GM19193 (cell line): Measurements from ENCODE around the gene CA5A.

Experiments
- POLR2A ChIP-seq: IDR thresholded peaks from 4 replicates; pipeline ENCODE4 v1.6.1; 2011; ENCODE audit not compliant: insufficient read depth, insufficient read length; ENCODE audit errors: extremely low read depth

Gene CA5A

DNA sequence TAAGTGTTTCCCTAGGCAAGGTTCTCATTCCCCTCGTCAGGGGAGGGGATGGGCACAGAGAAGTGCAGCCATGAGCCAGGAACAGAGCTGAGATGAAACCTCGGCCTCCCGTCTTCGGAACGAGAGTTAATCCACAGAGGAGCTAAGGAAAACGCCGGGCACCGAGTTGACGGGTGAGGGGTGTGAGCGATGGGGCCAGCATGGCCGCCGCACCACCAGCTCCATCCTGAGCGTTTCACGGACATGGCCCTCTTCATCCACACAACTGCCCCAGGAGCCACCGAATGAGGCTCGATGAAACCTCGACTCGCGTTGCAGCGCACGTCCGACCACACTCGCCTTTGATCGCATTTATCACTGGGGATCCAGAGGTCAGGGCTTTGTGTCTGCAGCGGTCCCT lies 21.5 kb downstream of the CA5A start:
- no peak for TF ChIP-seq POLR2A

DNA sequence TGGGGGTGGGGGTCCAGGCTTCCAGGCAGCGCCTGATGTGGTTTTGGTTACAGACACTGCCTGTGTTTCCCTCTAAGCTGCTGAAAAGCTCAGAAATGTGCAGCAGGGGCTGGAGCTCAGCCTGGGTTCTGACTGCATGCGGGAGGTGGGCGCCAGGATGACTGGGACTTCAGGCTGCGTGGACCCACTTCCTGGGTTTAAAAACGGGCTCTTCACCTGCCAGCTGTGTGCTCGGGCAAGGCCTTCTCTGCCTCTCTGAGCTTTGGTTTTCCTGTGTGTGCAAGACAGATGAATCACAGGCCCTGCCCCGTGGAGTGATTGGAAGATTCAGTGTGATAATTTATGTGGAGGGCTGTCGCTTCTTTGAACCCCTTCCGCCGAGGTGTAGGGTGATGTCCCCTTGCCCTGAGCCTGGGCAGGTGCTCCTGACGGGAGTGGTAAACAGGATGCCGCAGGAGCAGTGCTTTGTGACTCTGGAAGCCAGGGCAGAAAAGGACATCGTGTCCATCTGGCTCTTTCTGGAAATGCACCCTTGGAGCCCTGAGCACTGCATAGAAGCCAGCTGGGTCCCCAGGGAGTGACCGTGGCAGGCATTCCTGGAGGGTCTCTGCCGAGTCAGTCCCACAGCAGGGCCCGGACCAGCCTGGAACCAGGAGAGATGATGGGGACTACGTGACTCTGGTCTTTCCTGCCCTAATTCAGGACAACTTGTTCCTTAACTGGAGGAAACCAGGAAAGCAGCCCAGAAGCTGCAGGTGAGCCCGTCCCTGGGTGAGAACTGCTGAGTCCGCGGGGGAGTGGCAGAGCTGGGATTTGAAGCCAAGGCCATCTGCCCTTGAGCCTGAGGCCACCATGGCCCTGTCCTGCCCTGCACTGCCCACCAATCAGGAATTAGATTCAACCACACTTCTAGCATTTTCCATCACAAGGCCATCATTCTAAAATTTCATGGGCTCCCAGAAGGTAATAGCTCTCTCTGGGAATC lies 38.5 kb downstream of the CA5A start:
- no peak for TF ChIP-seq POLR2A

DNA sequence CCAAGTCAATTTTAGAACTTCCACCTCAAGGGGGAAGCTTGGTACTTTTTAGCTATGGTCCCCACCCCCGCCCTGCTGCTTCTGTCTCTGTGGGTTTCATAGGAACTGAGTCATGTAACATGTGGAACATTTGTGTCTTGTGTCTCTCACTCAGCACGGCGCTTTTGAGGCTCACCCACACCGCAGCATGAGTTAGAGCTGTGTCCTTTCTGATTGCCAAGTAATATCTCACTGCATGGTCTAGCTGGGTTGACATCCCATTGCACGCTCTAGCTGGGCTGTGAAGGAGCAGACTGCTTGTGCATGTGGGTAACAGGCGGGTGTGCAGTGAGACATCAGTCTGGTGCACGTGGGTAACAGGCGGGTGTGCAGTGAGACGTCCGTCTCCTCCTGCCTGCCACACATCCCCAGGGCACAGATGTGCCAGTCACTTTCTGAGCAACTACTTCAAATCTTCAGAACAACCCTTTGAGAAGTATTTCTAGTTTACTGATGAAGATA lies 40.6 kb downstream of the CA5A start:
- TF ChIP-seq POLR2A = no peak

DNA sequence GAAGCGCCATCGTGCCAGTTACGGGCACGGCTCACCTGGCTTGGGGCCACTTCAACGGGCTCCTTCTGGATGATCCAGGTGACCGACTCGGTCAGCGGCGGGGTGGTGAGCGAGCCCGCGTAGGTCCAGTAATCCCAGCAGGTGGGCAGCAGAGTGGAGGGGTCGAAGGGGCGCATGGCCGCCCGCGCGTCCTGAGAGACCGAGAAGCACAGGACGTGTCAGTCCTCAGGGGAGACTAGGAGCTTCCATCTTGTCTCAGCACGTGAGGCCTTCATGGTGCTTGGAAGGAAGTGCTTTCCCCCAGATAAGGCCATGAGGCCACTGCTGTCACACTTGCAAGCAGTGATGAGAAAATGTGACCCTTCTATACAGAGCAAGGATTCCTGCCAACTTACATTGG lies 44.6 kb downstream of the CA5A start:
- no peak for TF ChIP-seq POLR2A

DNA sequence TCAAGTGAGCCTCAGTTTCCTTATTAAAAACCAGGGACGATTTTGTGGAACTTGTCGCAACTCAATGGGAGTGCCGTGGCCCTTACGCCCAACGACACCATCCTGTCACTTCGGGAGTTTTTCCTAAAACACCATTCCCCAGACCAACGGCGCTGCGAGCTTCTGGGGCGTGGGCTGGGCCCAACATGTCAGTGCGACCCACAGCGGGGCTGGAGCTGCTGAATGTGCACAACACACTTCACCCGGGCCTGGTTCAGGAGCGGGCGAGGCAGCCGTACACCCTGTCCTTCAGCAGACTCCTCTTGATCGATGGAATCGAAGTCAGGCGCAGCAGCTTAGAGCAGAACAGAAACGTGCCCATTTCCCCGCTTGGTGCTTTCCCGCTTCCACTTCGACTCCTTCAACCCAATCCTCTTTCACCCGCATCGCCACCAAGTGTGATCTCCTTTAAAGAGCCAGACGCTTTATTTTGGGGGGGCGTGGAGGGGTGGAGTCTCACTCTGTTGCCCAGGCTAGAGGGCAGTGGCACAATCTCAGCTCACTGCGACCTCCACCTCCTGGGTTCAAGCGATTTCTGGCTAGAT lies 53.8 kb downstream of the CA5A start:
- TF ChIP-seq POLR2A = no peak

DNA sequence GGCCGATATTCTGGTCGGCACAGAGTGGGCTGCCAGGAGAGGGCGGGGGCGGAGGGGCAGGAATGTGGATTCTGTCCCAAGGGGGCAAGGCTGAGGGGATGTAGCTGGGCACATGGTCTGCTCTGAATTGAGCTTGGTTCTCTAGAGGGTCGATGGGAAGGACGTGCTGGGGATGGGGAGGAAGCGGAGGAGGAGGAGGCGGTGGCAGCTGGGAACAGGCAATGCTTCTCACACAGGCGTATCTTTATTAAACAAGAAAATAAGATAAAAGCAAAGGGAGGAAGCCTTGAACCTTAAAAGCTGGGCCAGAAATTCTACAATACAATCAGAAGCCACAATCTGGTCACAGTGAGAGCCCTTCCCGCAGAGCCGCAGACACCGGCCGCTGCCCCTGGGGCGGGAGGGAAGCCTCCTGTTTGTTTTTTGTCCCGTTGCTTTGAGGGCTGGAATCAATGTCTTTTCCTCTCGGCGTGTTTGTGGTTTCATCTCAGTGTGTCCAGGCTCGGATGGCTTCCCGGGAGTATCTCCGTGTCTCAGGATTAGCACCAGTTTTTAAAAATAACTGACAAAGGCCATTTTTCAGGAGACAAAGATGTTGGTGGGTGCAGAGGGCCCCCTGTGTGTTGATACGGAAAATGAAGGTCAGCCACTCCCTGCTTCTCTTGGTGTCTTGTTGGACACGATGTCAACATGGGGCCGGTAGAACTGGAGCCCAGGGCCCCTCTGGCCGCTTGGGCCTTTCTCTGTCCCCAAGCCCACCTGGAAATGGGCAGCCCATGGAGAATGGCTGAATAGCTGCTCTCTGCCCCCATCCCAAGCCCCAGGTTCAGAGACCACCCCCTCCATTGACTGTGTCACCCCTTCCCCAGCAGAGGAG lies 54.8 kb downstream of the CA5A start:
- no peak for TF ChIP-seq POLR2A

DNA sequence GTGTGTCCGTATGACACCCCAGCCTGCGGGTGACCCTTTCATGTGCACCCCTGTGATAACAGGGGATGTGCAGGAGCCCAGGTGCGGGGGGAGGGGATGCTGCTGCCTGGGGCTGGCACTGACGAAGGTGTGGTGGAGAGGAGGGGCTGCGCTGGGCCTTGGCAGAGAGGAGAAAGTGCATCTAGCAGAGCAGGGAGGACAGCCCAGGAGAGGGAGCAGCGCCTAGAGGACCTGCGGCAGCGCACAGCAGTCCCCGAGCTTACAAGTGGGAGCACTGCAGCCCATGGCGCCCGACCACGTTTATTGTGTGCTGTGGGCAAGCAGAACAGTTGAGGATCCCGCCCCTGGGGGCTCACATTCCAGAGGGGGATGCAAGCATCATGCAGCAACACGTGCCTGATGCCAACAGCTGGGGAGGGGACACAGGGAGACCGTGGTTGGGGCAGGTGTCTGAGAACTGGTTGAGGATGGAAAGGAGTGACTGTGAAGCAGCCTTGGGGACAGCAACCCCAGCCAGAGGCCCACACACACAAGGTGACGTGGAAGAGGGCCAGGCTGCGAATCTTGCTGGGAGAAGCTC lies 56.1 kb downstream of the CA5A start:
- TF ChIP-seq POLR2A = no peak

DNA sequence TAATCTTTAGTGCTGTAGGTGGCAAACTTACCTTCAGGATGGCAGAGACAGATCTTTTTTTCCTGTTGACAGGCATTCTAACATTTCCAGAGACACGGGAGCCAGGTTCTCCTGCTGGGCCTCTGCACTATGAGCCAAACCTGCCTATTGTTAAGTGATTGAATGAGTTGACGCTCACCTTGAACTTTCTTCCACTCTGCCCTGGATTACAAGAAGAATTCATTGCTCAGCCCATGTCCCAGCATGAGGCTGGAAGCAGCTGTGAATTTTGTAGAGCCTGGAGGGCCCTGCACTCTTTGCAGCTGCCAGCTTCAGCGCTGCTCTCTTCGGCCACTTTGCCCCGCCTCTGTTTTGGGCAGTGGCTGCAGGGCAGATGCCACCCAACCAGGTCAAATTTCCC lies 57.6 kb downstream of the CA5A start:
- no peak for TF ChIP-seq POLR2A

DNA sequence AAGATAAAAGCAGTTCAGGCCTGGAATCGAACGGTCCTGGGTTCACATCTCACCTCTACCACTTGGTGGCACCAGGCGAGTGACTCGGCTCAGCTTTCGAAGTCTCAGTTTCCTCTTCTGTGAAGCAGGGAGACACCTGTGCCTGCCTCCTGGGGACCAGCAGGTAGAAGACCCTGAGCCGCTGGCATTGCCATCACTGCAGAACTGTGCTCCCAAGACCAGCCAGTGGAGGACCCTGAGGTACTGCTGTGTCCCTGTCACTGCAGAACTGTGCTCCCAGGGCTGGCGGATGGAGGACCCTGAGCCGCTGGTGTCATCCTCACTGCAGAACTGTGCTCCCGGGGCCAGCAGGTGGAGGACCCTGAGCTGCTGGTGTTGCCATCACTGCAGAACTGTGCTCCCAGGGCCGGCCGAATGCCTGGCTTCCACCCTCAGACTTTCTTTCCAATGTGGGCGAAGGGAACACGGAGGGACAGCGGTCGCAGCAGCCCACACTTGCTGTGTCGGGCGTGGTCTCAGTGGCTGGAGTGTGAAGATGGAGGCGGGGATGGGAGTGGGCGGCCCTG lies 58.3 kb downstream of the CA5A start:
- TF ChIP-seq POLR2A = no peak

DNA sequence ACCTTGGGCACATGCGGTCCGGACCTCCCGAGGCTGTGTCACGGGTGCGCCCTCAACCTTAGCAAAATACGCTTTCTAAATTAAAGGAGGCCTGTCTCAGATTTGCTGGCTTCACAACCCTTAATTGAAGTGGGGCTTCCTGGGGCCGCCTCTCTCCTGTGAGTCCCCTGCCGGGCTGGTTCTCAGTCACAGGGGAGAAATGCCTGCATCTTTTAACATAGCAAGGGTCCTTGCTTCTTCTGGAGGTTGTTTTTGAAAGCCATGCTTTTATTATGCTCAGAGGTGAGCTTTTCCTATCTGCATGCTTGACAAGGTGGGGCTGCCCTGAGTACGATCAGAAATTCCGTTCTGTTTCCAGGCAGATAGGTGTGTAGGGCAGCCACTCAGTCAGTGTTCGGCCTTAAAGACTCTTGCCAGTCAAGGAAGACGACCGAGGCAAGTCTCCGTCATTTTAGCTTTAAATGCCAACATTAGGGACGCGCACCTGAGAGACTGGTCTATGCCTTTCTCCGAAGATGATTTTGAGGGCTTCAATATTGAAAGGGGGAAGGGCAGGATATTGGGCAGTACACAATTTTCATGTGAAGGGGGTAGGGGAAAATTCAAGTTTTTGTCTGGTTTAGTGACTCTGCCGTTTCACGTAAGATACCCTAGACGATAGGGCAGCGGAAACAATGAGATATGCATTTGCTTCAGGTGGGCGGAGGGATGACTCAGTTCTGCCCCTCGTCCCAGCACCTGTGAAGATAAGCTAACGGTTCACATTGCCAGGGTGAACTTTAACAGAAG lies 61.5 kb downstream of the CA5A start:
- no peak for TF ChIP-seq POLR2A

DNA sequence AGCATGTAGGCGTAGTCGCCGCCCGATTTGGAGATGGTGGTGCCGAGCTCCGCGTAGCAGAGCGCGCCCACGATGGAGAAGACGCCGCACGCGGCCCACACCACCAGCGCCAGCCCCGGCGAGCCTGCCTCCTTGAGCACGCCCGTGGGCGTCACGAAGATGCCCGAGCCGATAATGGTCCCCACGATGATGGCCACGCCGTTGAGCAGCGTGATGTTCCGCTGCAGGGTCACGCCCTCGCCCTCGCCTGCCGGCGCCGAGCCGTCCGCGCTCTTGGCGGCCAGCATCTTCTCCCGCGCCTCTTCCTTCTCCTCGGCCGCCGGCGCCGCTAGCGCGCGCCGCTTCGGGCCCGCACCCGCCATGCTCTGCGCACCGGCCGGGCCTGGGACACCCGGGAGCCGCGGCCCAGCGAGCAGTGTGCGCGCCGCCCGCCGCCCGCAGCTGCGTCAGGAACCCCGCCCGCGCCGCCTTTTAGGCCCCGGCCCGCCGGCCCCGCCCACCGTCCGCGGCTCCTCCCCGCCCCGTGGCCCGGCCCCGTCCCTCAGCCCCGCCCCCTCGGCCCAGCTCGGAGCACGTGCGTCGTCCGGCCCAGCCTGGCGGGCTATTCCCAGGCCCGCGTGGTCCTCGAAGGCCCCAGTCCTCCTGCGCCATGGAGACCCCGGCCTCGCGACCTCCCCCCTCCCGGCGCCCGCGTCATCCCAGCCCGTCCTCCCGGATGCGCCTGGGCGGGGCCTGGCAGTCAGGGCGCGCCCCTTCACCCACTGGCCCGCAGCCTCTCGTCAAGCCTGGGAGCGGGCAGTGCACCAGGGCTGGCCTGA lies 67.1 kb downstream of the CA5A start, which contains the start of gene SLC7A5:
Gene SLC7A5 (minus strand): TSS at position 447 of the 818 bp plus-strand sequence. CDS start 85 bp downstream, at position 362.
- TF ChIP-seq POLR2A = peak; percentile 95

DNA sequence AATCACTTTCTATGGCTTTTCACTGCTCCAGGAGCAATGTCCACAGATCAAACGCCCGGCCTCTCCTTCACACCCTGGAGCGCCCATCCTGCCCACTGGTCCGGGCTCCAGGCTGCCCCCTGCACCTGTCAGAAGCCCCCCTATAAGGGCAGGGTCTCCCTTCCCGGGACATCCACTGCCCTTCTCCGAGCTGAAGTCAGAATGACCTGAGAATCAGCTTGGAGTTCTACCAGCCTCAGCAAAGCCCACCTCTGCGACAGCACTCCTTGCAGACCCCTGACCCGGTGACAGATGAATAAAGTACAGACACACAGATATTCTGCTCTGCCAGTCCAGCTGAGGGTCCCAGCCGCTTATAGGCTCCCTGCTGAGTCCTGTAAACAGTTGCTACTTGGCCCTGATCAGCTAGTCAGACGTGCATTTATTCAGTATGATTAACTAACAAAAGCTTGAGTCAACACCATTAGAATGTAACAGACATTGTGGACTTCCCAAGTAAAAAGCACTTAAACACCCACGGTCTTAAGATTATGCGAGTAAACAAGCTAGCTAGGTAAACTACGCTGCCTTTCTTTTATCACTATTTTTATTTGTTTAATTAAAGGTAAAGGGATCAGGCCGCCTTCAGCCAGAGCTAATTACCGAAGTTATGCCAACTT lies 71.9 kb downstream of the CA5A start:
- TF ChIP-seq POLR2A = no peak
